ENCODE results near the gene BORCS8. TPM values are rescaled to one million over a fixed set of nuclear protein-coding genes. Genes with fewer than 3 reads are reported as not detected.

BORCS8 gene
- total and polyA plus RNA-seq, 2 of the 4 experiments (the other 2 are of a cell fraction) = 16.7 to 33.9 TPM

GRCh38 chr19:19165396-19165795 lies 26.6 kb downstream of the BORCS8 start:
- in situ Hi-C loops (cut with MboI; ENCODE audit: low sequenced_read_pairs) (no loop called here), dilution Hi-C loops (cut with HindIII; ENCODE audit: low sequenced_read_pairs, unreplicated experiment) (no loop called here), intact Hi-C loops (cut with micrococcal nuclease) (no loop called here)
- Histone ChIP-seq H2BK20ac (ENCODE audit: low read depth, low read length) (no peak overlapping the region), H4K91ac (ENCODE audit: insufficient read depth, low read depth, low read length) (no peak overlapping the region), H4K5ac (ENCODE audit: low read depth, low read length) (no peak overlapping the region), H3K23ac (ENCODE audit: low read depth, low read length) (no peak overlapping the region), H3K79me1 (ENCODE audit: low read depth in 1 of 2, low read length in 2 of 2) (no peaks in the 10 kb centered on the region), H3K14ac (replicated peaks; ENCODE audit: low read depth, low read length) (no peak overlapping the region), H4K20me1 (ENCODE audit: insufficient read depth, low read length) (no peaks in the 10 kb centered on the region), H2BK5ac (ENCODE audit: low read depth, low read length, poor library complexity, severe bottlenecking) (no peak overlapping the region), H3K18ac (ENCODE audit: low read depth, low read length) (no peak overlapping the region), H3K4ac (ENCODE audit: low read depth, low read length) (no peak overlapping the region), H3K4me1 (ENCODE audit: control insufficient read depth, insufficient read depth, low read length) (peaks cover 1% of the 10 kb centered on the region; the same call in 1 of the 2 replicates), H3K27me3 (ENCODE audit: control insufficient read depth, insufficient read depth, low read length) (no peaks in the 10 kb centered on the region), H2AK5ac (ENCODE audit: low read depth, low read length) (no peak overlapping the region), H2AFZ (replicated peaks; ENCODE audit: low read length, poor library complexity) (no peak overlapping the region), H3K9ac (ENCODE audit: low read depth, low read length) (no peak overlapping the region), H2BK120ac (ENCODE audit: low read depth, low read length) (no peak overlapping the region), H3K9me1 (ENCODE audit: insufficient read depth, low read length) (no peaks in the 10 kb centered on the region), H2BK15ac (ENCODE audit: low read depth, low read length) (no peak overlapping the region), H2AK9ac (replicated peaks; ENCODE audit: low read depth, low read length, poor library complexity) (no peak overlapping the region), H4K8ac (ENCODE audit: low read depth in 2 of 2, low read length in 2 of 2) (no peak overlapping the region), H3K36me3 (ENCODE audit: control insufficient read depth, insufficient read depth, low read length) (no peaks in the 10 kb centered on the region), H3K4me3 (ENCODE audit: insufficient read depth, low read depth, low read length) (no peak overlapping the region), H3K56ac (ENCODE audit: extremely low read depth, insufficient read depth, low read length) (no peak overlapping the region), H3K9me3 (ENCODE audit: control insufficient read depth, insufficient read depth, low read length) (no peaks in the 10 kb centered on the region), H3K4me2 (ENCODE audit: low read depth, low read length) (no peak overlapping the region), H3K27ac (ENCODE audit: insufficient read depth, low read length) (no peak overlapping the region)
- ChIA-PET CTCF (no interaction called here), POLR2A (ENCODE audit: unreplicated experiment) (no interaction called here)
- TF ChIP-seq CTCF (conservative IDR thresholded peaks at IDR 0.05; ENCODE audit: low read depth, low read length) (no peak), BHLHE40 (IDR thresholded peaks at IDR 0.05; ENCODE audit: low read depth, low read length) (no peak), SMC3 (IDR thresholded peaks at IDR 0.05; ENCODE audit: low read depth, low read length) (no peak), RFX5 (IDR thresholded peaks at IDR 0.05; ENCODE audit: low read depth, low read length) (no peak), MXI1 (IDR thresholded peaks at IDR 0.05; ENCODE audit: borderline replicate concordance, low read depth, low read length) (no peak), ELK1 (IDR thresholded peaks at IDR 0.05; ENCODE audit: borderline replicate concordance, low read depth, low read length) (no peak)
- no TSS peak for BruUV-seq (replicated peaks)
- no CpG with 5 or more reads among the region's 1 CpG for WGBS, 2 experiments (ENCODE audit: extremely low coverage in 2 of 2, insufficient read length in 1 of 2)
- DNase-seq (no peak), ATAC-seq (ENCODE audit: low read depth) (no peak)

All from IMR-90 (cell line).